ENCODE results near the gene CRACR2A. TPM values are rescaled to one million over a fixed set of nuclear protein-coding genes. Genes with fewer than 3 reads are reported as not detected.
A peak's percentile ranks its signal among the peaks of the same experiment; 100 is the strongest.

Gene CRACR2A
- total RNA-seq, result 10 to 100 TPM in 1 of 2 donors, 1 to 10 TPM in 1; 7.3 to 32.0 TPM

- Mint-ChIP-seq H3K27ac (peak within 1 kb of the TSS; percentile 99), H3K9me3 (no peaks in the 10 kb centered on the region), H3K36me3 (peaks cover 13 to 23% of the 10 kb centered on the region in 2 donors)
- peak; percentile 82 to 88 for DNase-seq (ENCODE audit: low spot score in 2 of 2)
- peak; percentile 75 to 85 for ATAC-seq
Measured at GRCh38 chr12:3752741-3753486, at the start of gene CRACR2A. TSS of gene CRACR2A (minus strand) at chr12:3753109. CDS start at chr12:3696999, 56,110 bp downstream.

GRCh38 chr12:3797531-3798048, 44.7 kb upstream of the CRACR2A start:
- DNase-seq (ENCODE audit: low spot score in 2 of 2), result no peak
- ATAC-seq, result no peak
- peak overlapping the region in 1 of 2 donors; percentile 4 for H3K27ac Mint-ChIP-seq
- no peaks in the 10 kb centered on the region for H3K9me3 Mint-ChIP-seq
- H3K36me3 Mint-ChIP-seq, result no peaks in the 10 kb centered on the region

- Mint-ChIP-seq H3K36me3 (no peaks in the 10 kb centered on the region), H3K9me3 (no peaks in the 10 kb centered on the region), H3K27ac (peak overlapping the region in 1 of 2 donors; percentile 65)
- ATAC-seq (no peak), DNase-seq (ENCODE audit: low spot score in 2 of 2) (no peak)
Measured at GRCh38 chr12:3795492-3796133, 42.7 kb upstream of the CRACR2A start.

GRCh38 chr12:3795066-3795465, 42.2 kb upstream of the CRACR2A start:
- H3K9me3 Mint-ChIP-seq, result no peaks in the 10 kb centered on the region
- H3K27ac Mint-ChIP-seq, result peak overlapping the region in 1 of 2 donors; percentile 65
- DNase-seq (ENCODE audit: low spot score in 2 of 2) (no peak), ATAC-seq (no peak)
- no peaks in the 10 kb centered on the region for H3K36me3 Mint-ChIP-seq

GRCh38 chr12:3792623-3793288, 39.8 kb upstream of the CRACR2A start:
- DNase-seq (ENCODE audit: low spot score in 2 of 2) (no peak), ATAC-seq (no peak)
- H3K9me3 Mint-ChIP-seq, result no peaks in the 10 kb centered on the region
- H3K27ac Mint-ChIP-seq, result no peak overlapping the region
- H3K36me3 Mint-ChIP-seq, result peaks cover 9 to 10% of the 10 kb centered on the region in 2 donors

- Mint-ChIP-seq H3K27ac (no peak overlapping the region), H3K36me3 (peaks cover 15 to 24% of the 10 kb centered on the region in 2 donors), H3K9me3 (peaks cover 0 to 2% of the 10 kb centered on the region in 2 donors)
- DNase-seq (ENCODE audit: low spot score in 2 of 2), result no peak
- ATAC-seq, result no peak
Measured at GRCh38 chr12:3791256-3791874, 38.5 kb upstream of the CRACR2A start.

- peaks cover 15 to 26% of the 10 kb centered on the region in 2 donors for H3K36me3 Mint-ChIP-seq
Measured at GRCh38 chr12:3790642-3791041, 37.7 kb upstream of the CRACR2A start.

GRCh38 chr12:3789838-3790237, 36.9 kb upstream of the CRACR2A start:
- DNase-seq (ENCODE audit: low spot score in 2 of 2) (no peak), ATAC-seq (no peak)
- no peak overlapping the region for H3K27ac Mint-ChIP-seq
- H3K9me3 Mint-ChIP-seq, result peaks cover 0 to 6% of the 10 kb centered on the region in 2 donors
- H3K36me3 Mint-ChIP-seq, result peaks cover 15 to 26% of the 10 kb centered on the region in 2 donors

More at GRCh38 chr12:3790642-3791041, 37.7 kb upstream of the CRACR2A start:
- H3K9me3 Mint-ChIP-seq, result peaks cover 0 to 6% of the 10 kb centered on the region in 2 donors
- no peak for DNase-seq (ENCODE audit: low spot score in 2 of 2)
- no peak for ATAC-seq
- H3K27ac Mint-ChIP-seq, result no peak overlapping the region

GRCh38 chr12:3777206-3777809, 24.4 kb upstream of the CRACR2A start:
- Mint-ChIP-seq H3K27ac (no peak overlapping the region), H3K36me3 (no peaks in the 10 kb centered on the region), H3K9me3 (no peaks in the 10 kb centered on the region)
- DNase-seq (ENCODE audit: low spot score in 2 of 2) (peak in 1 of 2 donors; percentile 28), ATAC-seq (peak; percentile 40 to 58)

GRCh38 chr12:3775385-3776035, 22.6 kb upstream of the CRACR2A start:
- no peaks in the 10 kb centered on the region for H3K9me3 Mint-ChIP-seq
- ATAC-seq, result peak in 1 of 2 donors; percentile 43
- no peak for DNase-seq (ENCODE audit: low spot score in 2 of 2)
- H3K27ac Mint-ChIP-seq, result no peak overlapping the region
- no peaks in the 10 kb centered on the region for H3K36me3 Mint-ChIP-seq

GRCh38 chr12:3772380-3772779, 19.5 kb upstream of the CRACR2A start:
- ATAC-seq (no peak), DNase-seq (ENCODE audit: low spot score in 2 of 2) (no peak)
- Mint-ChIP-seq H3K27ac (no peak overlapping the region), H3K9me3 (no peaks in the 10 kb centered on the region), H3K36me3 (no peaks in the 10 kb centered on the region)

- H3K9me3 Mint-ChIP-seq, result no peaks in the 10 kb centered on the region
- H3K27ac Mint-ChIP-seq, result no peak overlapping the region
- ATAC-seq (peak in 1 of 2 donors; percentile 34), DNase-seq (ENCODE audit: low spot score in 2 of 2) (no peak)
- H3K36me3 Mint-ChIP-seq, result no peaks in the 10 kb centered on the region
Measured at GRCh38 chr12:3771853-3772252, 18.9 kb upstream of the CRACR2A start.

- no peaks in the 10 kb centered on the region for H3K36me3 Mint-ChIP-seq
- no peak overlapping the region for H3K27ac Mint-ChIP-seq
- no peaks in the 10 kb centered on the region for H3K9me3 Mint-ChIP-seq
- DNase-seq (ENCODE audit: low spot score in 2 of 2), result no peak
- no peak for ATAC-seq
Measured at GRCh38 chr12:3770891-3771290, 18.0 kb upstream of the CRACR2A start.

GRCh38 chr12:3768911-3769447, 16.1 kb upstream of the CRACR2A start:
- H3K36me3 Mint-ChIP-seq, result no peaks in the 10 kb centered on the region
- DNase-seq (ENCODE audit: low spot score in 2 of 2) (no peak), ATAC-seq (no peak)
- no peaks in the 10 kb centered on the region for H3K9me3 Mint-ChIP-seq
- H3K27ac Mint-ChIP-seq, result no peak overlapping the region

- no peak for DNase-seq (ENCODE audit: low spot score in 2 of 2)
- Mint-ChIP-seq H3K36me3 (peaks cover 0 to 19% of the 10 kb centered on the region in 2 donors), H3K9me3 (no peaks in the 10 kb centered on the region), H3K27ac (no peak overlapping the region)
- ATAC-seq, result no peak
Measured at GRCh38 chr12:3761116-3761735, 8.3 kb upstream of the CRACR2A start.
